ENCODE measurements around the gene KCNQ5.

KCNQ5 gene

DNA sequence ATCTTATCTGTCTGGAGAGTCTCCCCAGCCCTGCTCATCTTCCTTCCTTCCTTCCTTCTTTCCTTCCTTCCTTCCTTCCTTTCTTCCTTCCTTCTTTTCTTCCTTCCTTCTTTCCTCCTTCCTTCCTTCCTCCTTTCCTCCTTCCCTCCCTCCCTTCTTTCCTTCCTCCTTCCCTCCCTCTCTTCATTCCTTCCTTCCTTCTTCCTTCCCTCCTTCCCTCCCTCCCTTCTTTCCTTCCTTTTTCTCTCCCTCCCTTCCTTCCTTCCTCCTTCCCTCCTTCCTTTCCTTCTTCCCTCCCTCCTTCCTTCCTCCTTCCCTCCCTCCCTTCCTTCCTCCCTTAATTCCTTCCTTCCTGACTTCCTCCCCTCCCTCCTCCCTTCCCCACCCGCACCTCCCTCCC lies 319.4 kb downstream of the KCNQ5 start:
- no peak for ATAC-seq (ENCODE audit: low read depth)
- Histone ChIP-seq H3K36me3 (ENCODE audit: low read depth) (no peaks in the 10 kb centered on the region), H3K27me3 (ENCODE audit: insufficient read depth, poor library complexity, severe bottlenecking) (no peaks in the 10 kb centered on the region), H3K27ac (ENCODE audit: poor library complexity, severe bottlenecking) (no peak overlapping the region), H3K4me3 (ENCODE audit: severe bottlenecking) (no peak overlapping the region), H3K9me3 (ENCODE audit: severe bottlenecking) (no peaks in the 10 kb centered on the region), H3K4me1 (ENCODE audit: insufficient read depth, poor library complexity, severe bottlenecking) (no peaks in the 10 kb centered on the region)
- DNase-seq (ENCODE audit: low spot score): no peak
- TF ChIP-seq, protein P1, sequence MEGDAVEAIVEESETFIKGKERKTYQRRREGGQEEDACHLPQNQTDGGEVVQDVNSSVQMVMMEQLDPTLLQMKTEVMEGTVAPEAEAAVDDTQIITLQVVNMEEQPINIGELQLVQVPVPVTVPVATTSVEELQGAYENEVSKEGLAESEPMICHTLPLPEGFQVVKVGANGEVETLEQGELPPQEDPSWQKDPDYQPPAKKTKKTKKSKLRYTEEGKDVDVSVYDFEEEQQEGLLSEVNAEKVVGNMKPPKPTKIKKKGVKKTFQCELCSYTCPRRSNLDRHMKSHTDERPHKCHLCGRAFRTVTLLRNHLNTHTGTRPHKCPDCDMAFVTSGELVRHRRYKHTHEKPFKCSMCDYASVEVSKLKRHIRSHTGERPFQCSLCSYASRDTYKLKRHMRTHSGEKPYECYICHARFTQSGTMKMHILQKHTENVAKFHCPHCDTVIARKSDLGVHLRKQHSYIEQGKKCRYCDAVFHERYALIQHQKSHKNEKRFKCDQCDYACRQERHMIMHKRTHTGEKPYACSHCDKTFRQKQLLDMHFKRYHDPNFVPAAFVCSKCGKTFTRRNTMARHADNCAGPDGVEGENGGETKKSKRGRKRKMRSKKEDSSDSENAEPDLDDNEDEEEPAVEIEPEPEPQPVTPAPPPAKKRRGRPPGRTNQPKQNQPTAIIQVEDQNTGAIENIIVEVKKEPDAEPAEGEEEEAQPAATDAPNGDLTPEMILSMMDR (IDR thresholded peaks at IDR 0.05; ENCODE audit: poor library complexity, severe bottlenecking): no peak

DNA sequence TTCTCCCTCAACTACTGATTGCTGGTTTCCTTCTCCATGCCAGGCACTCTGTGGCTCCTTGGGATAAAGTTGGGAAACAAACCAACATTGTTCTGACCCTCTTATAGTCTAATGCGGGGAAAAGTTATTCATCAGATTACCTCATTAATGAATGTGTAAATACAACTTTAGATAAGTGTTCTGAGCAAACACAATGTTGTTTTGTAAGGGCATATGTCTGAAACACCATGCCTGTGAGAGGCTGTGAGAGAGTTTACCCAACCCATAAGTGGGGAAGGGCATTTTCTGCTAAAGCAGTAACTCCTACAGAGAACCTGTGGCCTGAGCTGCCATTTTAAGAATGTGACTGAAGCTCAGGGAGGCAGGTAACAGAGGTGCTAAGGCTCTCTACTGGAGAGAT lies 319.9 kb downstream of the KCNQ5 start:
- H3K27me3 ChIP-seq (ENCODE audit: insufficient read depth, poor library complexity, severe bottlenecking): no peaks in the 10 kb centered on the region
- H3K9me3 ChIP-seq (ENCODE audit: severe bottlenecking): no peaks in the 10 kb centered on the region
- no peaks in the 10 kb centered on the region for H3K36me3 ChIP-seq (ENCODE audit: low read depth)
- TF ChIP-seq, protein P1 (IDR thresholded peaks at IDR 0.05; ENCODE audit: poor library complexity, severe bottlenecking): no peak
- H3K27ac ChIP-seq (ENCODE audit: poor library complexity, severe bottlenecking): no peak overlapping the region
- DNase-seq (ENCODE audit: low spot score): no peak
- H3K4me3 ChIP-seq (ENCODE audit: severe bottlenecking): no peak overlapping the region
- no peak for ATAC-seq (ENCODE audit: low read depth)
- H3K4me1 ChIP-seq (ENCODE audit: insufficient read depth, poor library complexity, severe bottlenecking): no peaks in the 10 kb centered on the region

DNA sequence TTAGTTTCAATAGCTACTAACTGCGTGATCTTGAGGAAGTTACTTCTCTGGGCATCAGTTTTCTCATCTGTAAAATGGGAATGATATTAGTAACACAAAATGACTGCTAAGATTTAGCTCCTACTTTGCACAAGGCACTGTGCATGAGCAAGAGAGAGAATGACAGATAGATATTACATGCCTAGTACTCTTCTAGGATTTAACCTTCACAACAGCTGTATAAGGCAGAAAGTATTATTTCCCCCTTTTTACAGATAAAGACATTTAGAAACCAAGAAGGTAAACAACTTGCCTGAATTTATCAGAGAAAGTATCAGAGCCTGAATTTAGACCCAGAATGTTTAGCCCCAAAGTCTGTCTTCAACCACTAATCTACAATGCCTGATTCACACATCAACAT lies 321.8 kb downstream of the KCNQ5 start:
- no peaks in the 10 kb centered on the region for H3K36me3 ChIP-seq (ENCODE audit: low read depth)
- TF ChIP-seq, protein P1 (IDR thresholded peaks at IDR 0.05; ENCODE audit: poor library complexity, severe bottlenecking): no peak
- ATAC-seq (ENCODE audit: low read depth) (no peak), DNase-seq (ENCODE audit: low spot score) (no peak)
- H3K4me1 ChIP-seq (ENCODE audit: insufficient read depth, poor library complexity, severe bottlenecking): no peaks in the 10 kb centered on the region
- H3K4me3 ChIP-seq (ENCODE audit: severe bottlenecking): no peak overlapping the region
- H3K27ac ChIP-seq (ENCODE audit: poor library complexity, severe bottlenecking): no peak overlapping the region
- H3K27me3 ChIP-seq (ENCODE audit: insufficient read depth, poor library complexity, severe bottlenecking): no peaks in the 10 kb centered on the region
- H3K9me3 ChIP-seq (ENCODE audit: severe bottlenecking): no peaks in the 10 kb centered on the region

DNA sequence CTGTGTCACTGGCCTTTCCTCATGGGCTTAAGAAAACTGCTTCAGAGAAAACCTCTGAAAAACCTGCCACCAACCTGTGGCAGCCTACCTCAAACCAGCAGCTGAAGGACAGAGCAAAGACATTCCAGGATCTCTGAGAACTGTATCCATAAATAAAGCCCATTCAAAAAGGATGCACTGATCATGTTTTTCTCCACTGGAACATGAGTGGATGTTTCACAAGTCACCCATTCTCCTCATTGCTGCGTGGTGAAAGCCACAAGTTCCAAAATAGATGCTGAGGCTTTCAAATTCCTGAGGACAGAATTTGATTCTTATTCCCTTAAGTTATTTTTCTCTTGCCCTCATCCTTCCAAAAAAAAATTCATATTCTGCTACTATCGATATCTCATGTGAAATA lies 322.8 kb downstream of the KCNQ5 start:
- H3K36me3 ChIP-seq (ENCODE audit: low read depth): no peaks in the 10 kb centered on the region
- H3K27me3 ChIP-seq (ENCODE audit: insufficient read depth, poor library complexity, severe bottlenecking): no peaks in the 10 kb centered on the region
- ATAC-seq (ENCODE audit: low read depth): no peak
- DNase-seq (ENCODE audit: low spot score): no peak
- H3K4me1 ChIP-seq (ENCODE audit: insufficient read depth, poor library complexity, severe bottlenecking): no peaks in the 10 kb centered on the region
- no peaks in the 10 kb centered on the region for H3K9me3 ChIP-seq (ENCODE audit: severe bottlenecking)
- no peak overlapping the region for H3K4me3 ChIP-seq (ENCODE audit: severe bottlenecking)
- no peak overlapping the region for H3K27ac ChIP-seq (ENCODE audit: poor library complexity, severe bottlenecking)
- TF ChIP-seq, protein P1 (IDR thresholded peaks at IDR 0.05; ENCODE audit: poor library complexity, severe bottlenecking): no peak

DNA sequence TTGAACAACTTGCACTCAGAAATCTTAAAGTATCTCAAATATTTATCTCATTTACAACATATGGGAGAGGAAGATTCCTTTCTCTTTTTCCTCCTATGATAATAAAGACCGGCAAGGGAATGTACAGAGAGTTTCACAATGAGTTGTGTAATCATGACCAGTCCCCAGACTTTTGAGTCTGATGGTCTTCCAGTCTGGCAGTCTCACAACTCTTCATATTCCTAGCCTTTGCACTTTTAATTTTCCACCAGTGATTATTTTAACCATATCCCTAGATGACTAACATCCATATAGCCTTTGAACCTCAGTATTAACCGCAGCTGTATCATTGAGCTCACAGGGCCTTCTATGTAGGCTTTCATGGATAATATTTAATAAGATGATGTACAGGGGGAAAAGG lies 324.9 kb downstream of the KCNQ5 start:
- ATAC-seq (ENCODE audit: low read depth) (no peak), DNase-seq (ENCODE audit: low spot score) (no peak)
- TF ChIP-seq, protein P1 (IDR thresholded peaks at IDR 0.05; ENCODE audit: poor library complexity, severe bottlenecking): no peak
- Histone ChIP-seq H3K27ac (ENCODE audit: poor library complexity, severe bottlenecking) (no peak overlapping the region), H3K27me3 (ENCODE audit: insufficient read depth, poor library complexity, severe bottlenecking) (no peaks in the 10 kb centered on the region), H3K36me3 (ENCODE audit: low read depth) (no peaks in the 10 kb centered on the region), H3K4me3 (ENCODE audit: severe bottlenecking) (no peak overlapping the region), H3K4me1 (ENCODE audit: insufficient read depth, poor library complexity, severe bottlenecking) (peaks cover 9% of the 10 kb centered on the region), H3K9me3 (ENCODE audit: severe bottlenecking) (no peaks in the 10 kb centered on the region)

Measured in RWPE2 (cell line).